NCI-H1105 (cell line): ENCODE data around the gene CDHR5.

Source experiments
- DNase-seq: peaks from one replicate; lab custom pipeline; 2025; lab: John Stamatoyannopoulos, UW

CDHR5 gene

GRCh38 chr11:623349-623869 is 1.3 kb downstream of the CDHR5 start:
- no peak for DNase-seq

GRCh38 chr11:621838-622237 is 2.9 kb downstream of the CDHR5 start:
- DNase-seq = no peak

- no peak for DNase-seq
Measured at GRCh38 chr11:620935-621814, 3.6 kb downstream of the CDHR5 start.

- DNase-seq = no peak
Measured at GRCh38 chr11:620201-620600, 4.6 kb downstream of the CDHR5 start.

GRCh38 chr11:619628-620050 is 5.1 kb downstream of the CDHR5 start:
- no peak for DNase-seq

GRCh38 chr11:618856-619627 is 5.7 kb downstream of the CDHR5 start:
- no peak for DNase-seq

- no peak for DNase-seq
Measured at GRCh38 chr11:617912-618682, 6.7 kb downstream of the CDHR5 start.

GRCh38 chr11:617199-617911 is 7.4 kb downstream of the CDHR5 start:
- DNase-seq = no peak

- DNase-seq = no peak
Measured at GRCh38 chr11:616320-617198, 8.2 kb downstream of the CDHR5 start.

GRCh38 chr11:615504-616319 is 9.0 kb downstream of the CDHR5 start, which contains the start of gene IRF7:
TSS of gene IRF7 (minus strand) at chr11:615950. CDS start at chr11:615364, 586 bp downstream.
- DNase-seq = peak; percentile 93

GRCh38 chr11:614623-615503 is 9.9 kb downstream of the CDHR5 start:
- DNase-seq = peak; percentile 14

- DNase-seq = no peak
Measured at GRCh38 chr11:614021-614622, 10.6 kb downstream of the CDHR5 start.

- peak; percentile 44 for DNase-seq
Measured at GRCh38 chr11:613369-613968, 11.3 kb downstream of the CDHR5 start.

GRCh38 chr11:612961-613300 is 11.8 kb downstream of the CDHR5 start:
- no peak for DNase-seq

GRCh38 chr11:612201-612960 is 12.4 kb downstream of the CDHR5 start:
- DNase-seq = peak; percentile 29

GRCh38 chr11:611001-611996 is 13.5 kb downstream of the CDHR5 start:
- DNase-seq = no peak
